ENCODE measurements around the gene LARGE1.

The LARGE1 gene

DNA sequence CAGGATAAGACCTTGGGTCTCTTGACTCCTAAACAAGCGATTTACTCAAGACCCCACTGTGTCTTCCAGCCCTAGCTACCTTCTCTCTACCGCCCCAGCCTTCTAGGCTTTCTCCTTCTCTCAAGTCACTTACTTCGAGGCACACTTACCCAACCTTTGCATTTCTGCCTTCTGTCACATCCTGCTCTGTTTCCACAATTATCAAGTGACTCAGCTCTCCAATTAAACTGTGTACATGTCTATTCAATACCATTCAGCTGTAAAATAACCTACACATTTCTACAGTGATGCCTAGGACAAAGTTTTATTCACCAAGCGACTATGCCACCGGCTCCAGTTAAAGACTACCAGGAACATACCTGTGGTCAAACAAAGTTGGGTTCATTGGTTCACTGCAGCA is 69.0 kb downstream of the LARGE1 start:
- H3K4me3 ChIP-seq (ENCODE audit: low read depth, low read length) = no peak overlapping the region

DNA sequence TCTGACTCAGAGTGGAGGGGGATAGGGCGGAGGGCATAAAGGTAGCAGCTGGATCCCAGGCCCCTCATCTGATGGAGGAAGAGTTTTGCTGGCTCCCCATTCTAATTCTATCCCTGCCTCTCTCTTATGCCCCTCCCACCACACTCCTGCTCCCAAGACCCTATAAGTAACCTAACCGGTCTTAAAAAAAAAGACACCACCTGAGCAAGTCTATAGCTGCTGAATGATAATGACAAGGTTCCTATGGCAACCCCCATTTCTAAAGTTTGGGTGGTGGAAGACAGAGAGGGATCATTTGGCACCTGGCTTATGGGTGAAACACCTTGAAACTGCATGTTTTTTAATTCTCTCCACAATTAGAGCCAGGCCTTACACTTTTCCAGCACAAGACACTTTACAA is 69.6 kb downstream of the LARGE1 start:
- TF ChIP-seq, protein P1, sequence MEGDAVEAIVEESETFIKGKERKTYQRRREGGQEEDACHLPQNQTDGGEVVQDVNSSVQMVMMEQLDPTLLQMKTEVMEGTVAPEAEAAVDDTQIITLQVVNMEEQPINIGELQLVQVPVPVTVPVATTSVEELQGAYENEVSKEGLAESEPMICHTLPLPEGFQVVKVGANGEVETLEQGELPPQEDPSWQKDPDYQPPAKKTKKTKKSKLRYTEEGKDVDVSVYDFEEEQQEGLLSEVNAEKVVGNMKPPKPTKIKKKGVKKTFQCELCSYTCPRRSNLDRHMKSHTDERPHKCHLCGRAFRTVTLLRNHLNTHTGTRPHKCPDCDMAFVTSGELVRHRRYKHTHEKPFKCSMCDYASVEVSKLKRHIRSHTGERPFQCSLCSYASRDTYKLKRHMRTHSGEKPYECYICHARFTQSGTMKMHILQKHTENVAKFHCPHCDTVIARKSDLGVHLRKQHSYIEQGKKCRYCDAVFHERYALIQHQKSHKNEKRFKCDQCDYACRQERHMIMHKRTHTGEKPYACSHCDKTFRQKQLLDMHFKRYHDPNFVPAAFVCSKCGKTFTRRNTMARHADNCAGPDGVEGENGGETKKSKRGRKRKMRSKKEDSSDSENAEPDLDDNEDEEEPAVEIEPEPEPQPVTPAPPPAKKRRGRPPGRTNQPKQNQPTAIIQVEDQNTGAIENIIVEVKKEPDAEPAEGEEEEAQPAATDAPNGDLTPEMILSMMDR (IDR thresholded peaks at IDR 0.05; ENCODE audit: low read depth, low read length) = no peak

More for the DNA sequence above, 69.0 kb downstream of the LARGE1 start:
- TF ChIP-seq, protein P1 (IDR thresholded peaks at IDR 0.05; ENCODE audit: low read depth, low read length) = no peak

DNA sequence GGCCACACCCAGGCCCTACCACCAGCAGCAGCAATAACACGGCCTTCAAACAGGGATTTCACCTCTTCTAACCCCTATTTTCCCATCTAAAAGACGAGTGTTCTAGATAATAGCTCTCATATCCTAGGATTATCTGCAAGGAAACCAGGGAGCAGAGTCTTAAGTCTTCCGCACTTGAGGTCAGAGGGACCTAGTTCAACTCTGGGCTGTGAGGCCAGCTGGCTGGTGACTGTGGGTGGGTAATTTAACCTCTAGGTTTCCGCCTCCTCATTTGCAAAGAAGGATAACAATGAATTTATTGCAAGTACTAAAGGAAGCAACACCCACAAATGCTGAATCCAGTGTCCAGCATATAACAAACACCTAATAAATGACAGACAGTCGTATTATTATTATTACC is 70.1 kb downstream of the LARGE1 start:
- TF ChIP-seq, protein P1 (IDR thresholded peaks at IDR 0.05; ENCODE audit: low read depth, low read length) = no peak
- no peak overlapping the region for H3K4me3 ChIP-seq (ENCODE audit: low read depth, low read length)

More for the DNA sequence above, 69.6 kb downstream of the LARGE1 start:
- no peak overlapping the region for H3K4me3 ChIP-seq (ENCODE audit: low read depth, low read length)

DNA sequence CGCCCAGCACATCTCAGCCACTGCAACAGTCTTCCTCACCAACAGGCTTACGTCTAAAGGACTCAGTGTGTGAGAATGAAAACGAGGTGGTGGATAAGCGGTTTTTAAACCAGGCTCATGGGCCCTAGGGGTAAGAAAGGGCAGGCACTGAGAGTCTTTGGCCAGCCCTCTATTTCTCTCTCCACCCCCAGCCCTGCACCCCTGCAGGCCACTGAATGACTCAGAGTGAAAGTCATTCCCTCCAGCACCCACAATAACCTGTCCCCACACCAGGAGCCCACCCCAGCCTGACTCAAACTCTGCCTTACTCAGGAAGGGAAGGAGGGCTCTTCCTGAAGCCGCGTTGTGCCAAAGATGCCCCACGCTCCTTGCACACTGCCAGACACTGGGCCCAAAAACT is 72.0 kb downstream of the LARGE1 start:
- H3K4me3 ChIP-seq (ENCODE audit: low read depth, low read length) = no peak overlapping the region
- TF ChIP-seq, protein P1 (IDR thresholded peaks at IDR 0.05; ENCODE audit: low read depth, low read length) = no peak

DNA sequence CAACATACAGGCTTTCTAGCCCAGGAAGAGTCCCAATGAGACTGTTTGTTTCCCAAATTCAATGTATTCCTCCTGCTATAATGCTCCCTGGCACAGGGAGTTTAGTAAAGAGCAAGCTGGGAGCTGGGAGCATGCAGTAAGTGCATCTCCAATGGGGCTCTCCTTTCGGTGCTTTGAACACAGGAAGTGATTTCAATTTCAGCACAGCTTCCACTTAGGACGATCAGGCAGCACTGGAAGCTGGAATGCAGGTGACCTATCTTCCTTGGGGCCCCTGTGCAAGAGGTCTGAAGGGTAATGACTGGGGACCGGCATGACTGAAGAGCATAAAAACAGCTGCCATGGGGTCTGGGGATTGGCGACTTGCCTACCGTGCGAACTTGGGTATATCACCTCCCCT is 76.0 kb downstream of the LARGE1 start:
- TF ChIP-seq, protein P1 (IDR thresholded peaks at IDR 0.05; ENCODE audit: low read depth, low read length) = no peak
- H3K4me3 ChIP-seq (ENCODE audit: low read depth, low read length) = no peak overlapping the region

DNA sequence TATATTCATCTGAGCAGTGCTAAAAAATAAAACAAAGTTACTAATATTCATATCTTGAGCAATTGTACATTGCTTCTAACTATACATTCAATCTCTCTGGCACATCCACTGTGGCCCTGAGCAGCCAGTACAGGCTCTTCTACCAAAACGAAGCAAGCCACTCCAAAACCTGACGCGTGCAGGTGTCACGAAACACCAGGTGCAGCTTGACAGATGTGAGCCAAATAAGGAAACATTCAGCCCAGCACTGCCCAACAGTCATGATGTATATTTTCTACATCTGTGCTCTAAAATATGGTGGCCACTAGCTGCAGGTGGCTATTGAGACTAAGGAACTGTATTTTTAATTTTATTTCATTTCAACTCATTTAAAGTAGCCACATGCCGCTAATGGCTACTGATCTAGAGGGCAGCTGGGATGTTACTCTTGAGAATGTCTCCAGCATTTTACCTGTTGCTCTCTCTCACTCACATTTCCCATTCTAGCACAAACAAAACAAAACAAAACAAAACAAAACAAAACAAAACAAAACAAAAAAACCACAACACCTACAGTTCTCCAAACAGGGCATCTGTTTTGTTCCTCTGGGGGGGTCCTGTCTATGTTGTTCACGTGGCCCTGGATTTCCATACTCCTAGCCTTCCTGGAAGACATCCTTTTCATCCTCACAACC is 77.7 kb downstream of the LARGE1 start:
- no peak overlapping the region for H3K4me3 ChIP-seq (ENCODE audit: low read depth, low read length)
- TF ChIP-seq, protein P1 (IDR thresholded peaks at IDR 0.05; ENCODE audit: low read depth, low read length) = no peak

DNA sequence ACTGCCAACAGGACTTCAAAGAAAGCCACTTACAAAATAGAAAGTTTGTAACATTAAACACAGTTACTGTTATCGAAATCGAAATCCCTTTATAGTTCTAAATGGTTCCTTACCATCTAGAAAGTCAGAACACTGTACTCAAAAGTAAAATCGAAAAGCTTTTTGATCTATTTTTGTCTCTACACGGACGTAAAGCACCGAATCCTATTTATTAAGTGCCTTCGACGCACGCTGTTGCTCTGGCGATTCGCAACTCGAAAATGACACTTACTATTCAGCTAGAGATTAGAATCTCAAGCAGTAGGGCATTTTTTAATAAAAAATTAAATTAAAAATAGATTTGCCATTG is 78.3 kb downstream of the LARGE1 start:
- TF ChIP-seq, protein P1 (IDR thresholded peaks at IDR 0.05; ENCODE audit: low read depth, low read length) = no peak
- no peak overlapping the region for H3K4me3 ChIP-seq (ENCODE audit: low read depth, low read length)
